ENCODE measurements around the gene PSMD14. TPM values are rescaled to one million over a fixed set of nuclear protein-coding genes. Genes with fewer than 3 reads are reported as not detected.

PSMD14 gene
- total and polyA plus RNA-seq, 2 of the 8 experiments (the other 6 are each of a cell fraction or from before 2014, with no cell fraction given) = 53.9 to 88.7 TPM

DNA sequence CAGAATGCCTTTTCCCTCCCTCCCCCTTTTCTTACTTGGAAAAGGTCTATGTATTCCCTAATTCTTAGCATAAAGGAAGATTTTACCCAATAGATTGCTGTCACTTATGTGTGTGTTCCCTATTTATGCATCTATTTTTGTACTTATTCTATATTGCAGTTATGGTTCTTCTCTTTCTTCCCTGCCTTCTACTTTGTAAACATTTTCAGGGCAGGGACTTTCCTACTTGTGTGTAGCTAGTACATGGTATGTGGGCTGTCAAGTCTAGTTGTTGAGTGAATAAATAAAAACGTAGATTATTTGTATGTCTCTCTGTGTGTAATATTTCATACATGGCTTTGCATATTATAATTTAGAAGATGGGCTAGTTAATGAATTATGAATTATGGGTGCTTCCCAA lies 45.3 kb downstream of the PSMD14 start:
- no peak overlapping the region for H2BK5ac ChIP-seq (ENCODE audit: low read depth, low read length)
- H2BK12ac ChIP-seq (ENCODE audit: low read depth, low read length) = no peak overlapping the region
- no peak overlapping the region for H2BK20ac ChIP-seq (ENCODE audit: low read length)
- H3K9me3 ChIP-seq (ENCODE audit: insufficient read depth in 2 of 2, low read depth in 1 of 2, low read length in 1 of 2) = no peaks in the 10 kb centered on the region
- no peaks in the 10 kb centered on the region; the same call in 1 of the 2 replicates for H3K23me2 ChIP-seq (ENCODE audit: low read depth, low read length)
- no peak overlapping the region for H4K91ac ChIP-seq (replicated peaks; ENCODE audit: insufficient read length, low read length)
- 90% methylated on average over 1 of the region's 1 CpG; no CpG with 5 or more reads in 1 of the 2 experiments for WGBS, 2 experiments (ENCODE audit: extremely low coverage in 1 of 2, insufficient coverage in 1 of 2, insufficient read length in 1 of 2, insufficient replicate concordance in 2 of 2, low coverage in 1 of 2, low lambda C conversion rate in 2 of 2, missing lambda C conversion rate in 1 of 2)
- H3K9ac ChIP-seq (replicated peaks in 1 of 4; ENCODE audit: extremely low read depth in 1 of 4, low read depth in 3 of 4, low read length in 3 of 4) = no peak overlapping the region
- H4K5ac ChIP-seq (ENCODE audit: insufficient read length, low read depth, low read length) = no peak overlapping the region
- no peak overlapping the region for H2BK120ac ChIP-seq (replicated peaks; ENCODE audit: low read depth, low read length)
- H3K36me3 ChIP-seq (ENCODE audit: control insufficient read depth in 2 of 4, insufficient read depth in 4 of 4, low read length in 3 of 4) = no peaks in the 10 kb centered on the region
- no peak overlapping the region for H2AK5ac ChIP-seq (ENCODE audit: low read depth, low read length)
- no peak overlapping the region for H3K18ac ChIP-seq (ENCODE audit: extremely low read depth, low read length)
- ChIA-PET POLR2A (ENCODE audit: partially characterized antibody) (no interaction called here), CTCF (ENCODE audit: partially characterized antibody) (no interaction called here)
- no peak overlapping the region for H3K56ac ChIP-seq (replicated peaks; ENCODE audit: insufficient read length, low read depth, low read length)
- no peak overlapping the region for H3K14ac ChIP-seq (ENCODE audit: insufficient read length)
- peaks cover 0 to 97% of the 10 kb centered on the region in 2 experiments; a peak in 2 of 4 replicates for H3K79me2 ChIP-seq (ENCODE audit: control insufficient read depth in 1 of 2, insufficient read depth in 2 of 2, low read length in 2 of 2)
- H2AFZ ChIP-seq (ENCODE audit: low read length) = no peak overlapping the region
- H4K20me1 ChIP-seq (replicated peaks in 1 of 2; ENCODE audit: control insufficient read depth in 1 of 2, insufficient read depth in 2 of 2, low read length in 2 of 2) = peaks cover 0 to 1% of the 10 kb centered on the region in 2 experiments
- H4K8ac ChIP-seq (ENCODE audit: extremely low read depth, insufficient read depth, low read length) = no peak overlapping the region
- no peak overlapping the region for H3K4me3 ChIP-seq (ENCODE audit: extremely low read depth in 1 of 4, insufficient read depth in 2 of 4, low read depth in 3 of 4, low read length in 4 of 4)
- no peaks in the 10 kb centered on the region for H3K27me3 ChIP-seq (replicated peaks in 1 of 4; ENCODE audit: control insufficient read depth in 3 of 4, extremely low read depth in 1 of 4, insufficient read depth in 3 of 4, low read length in 3 of 4)
- no peak overlapping the region for H3K27ac ChIP-seq (ENCODE audit: low read depth, low read length)
- DNase-seq (ENCODE audit: low read depth in 1 of 2, low spot score in 2 of 2) (no peak), FAIRE-seq (no peak)
- H3K4ac ChIP-seq (replicated peaks; ENCODE audit: insufficient read length, low read depth, low read length) = no peak overlapping the region
- H2BK15ac ChIP-seq (ENCODE audit: low read length) = no peak overlapping the region
- H3K4me1 ChIP-seq (replicated peaks in 1 of 4; ENCODE audit: control insufficient read depth in 3 of 4, insufficient read depth in 4 of 4, low read length in 3 of 4) = peaks cover 0 to 4% (median under 1%) of the 10 kb centered on the region in 4 experiments; a peak in 2 of 7 replicates
- no peak overlapping the region; a peak in 1 of 4 replicates for H3K4me2 ChIP-seq (ENCODE audit: insufficient read depth in 1 of 2, low read depth in 2 of 2, low read length in 2 of 2)
- no peak overlapping the region for H3K23ac ChIP-seq (ENCODE audit: insufficient read length)
- H3K79me1 ChIP-seq (ENCODE audit: low read depth, low read length) = no peaks in the 10 kb centered on the region
- TF ChIP-seq ASH2L (IDR thresholded peaks at IDR 0.05; ENCODE audit: low read length) = no peak
- no peak for TF ChIP-seq TEAD4 (IDR thresholded peaks at IDR 0.05; ENCODE audit: low read depth, low read length)
- no peak for TF ChIP-seq HDAC6 (IDR thresholded peaks at IDR 0.05; ENCODE audit: low read depth, low read length)
- no peak for TF ChIP-seq EZH2 (IDR thresholded peaks at IDR 0.05; ENCODE audit: low read depth, low read length, severe bottlenecking)
- no peak for TF ChIP-seq TCF12 (IDR thresholded peaks at IDR 0.05; ENCODE audit: low read depth, low read length)
- TF ChIP-seq, protein P1, sequence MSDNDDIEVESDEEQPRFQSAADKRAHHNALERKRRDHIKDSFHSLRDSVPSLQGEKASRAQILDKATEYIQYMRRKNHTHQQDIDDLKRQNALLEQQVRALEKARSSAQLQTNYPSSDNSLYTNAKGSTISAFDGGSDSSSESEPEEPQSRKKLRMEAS (IDR thresholded peaks at IDR 0.05) = no peak
- TF ChIP-seq SIN3A (conservative IDR thresholded peaks at IDR 0.05 in 1 of 2, IDR thresholded peaks at IDR 0.05 in 1 of 2; ENCODE audit: low read depth in 1 of 2, low read length in 2 of 2) = no peak
- TF ChIP-seq POLR2A (IDR thresholded peaks at IDR 0.05; ENCODE audit: control extremely low read depth in 1 of 2, low read depth in 2 of 2, low read length in 2 of 2) = no peak

Measured in H1 (cell line).